Heart left ventricle (tissue), 13 donors: Measurements from ENCODE around the gene ZBTB5.

Source experiments
- POLR2A ChIP-seq, 2 donors: fragments of 450-650 bp; IDR thresholded peaks; one replicate each; pipeline ENCODE4 v1.6.1; 2017; ENCODE audit warnings: antibody characterized with exemption in 2 of 2, mild to moderate bottlenecking in 2 of 2, moderate library complexity in 2 of 2
- TF ChIP-seq, protein P1 (sequence below), 12 donors: fragments of 200-600 bp; sonication (generic) in 4 of 12; IDR thresholded peaks; one replicate each; pipeline versions ENCODE4 v1.5.0 to v1.8.0; 2018 to 2022; ENCODE audit warnings: antibody characterized with exemption in 12 of 12, mild to moderate bottlenecking in 5 of 12
- donor health status: ischemic (EF 13 %, LVEDD 7.1; RV severe dilation, severe dysfunction).
- donor health status: DM: no; HTN: yes; CAD: no.
- donor health status: DM: no; HTN: no; CAD: no.
- donor health status: ischemic (EF 25% LVEDD 6.9; RV normal size, moderate dysfunction).
- donor health status: ischemic (EF 25% LVEDD 5.7; RV mildly dilated, moderate dysfunction).
- donor health status: ischemic (EF 35%, LVEDD 5.7; RV mildly dilated, moderate dysfunction).
- donor health status: nonischemic (EF 11% LVEDD 7.7; RV severe dilation, severe dysfunction).
- donor health status: DM: yes; HTN: yes; CAD: no.
- donor health status: PGD.
- donor health status: ischemic (EF 29% LVEDD 5.4; RV normal size, mild dysfunction).
- donor health status: nonischemic (EF 23%, LVEDD 6.1; RV moderate dilation, normal function).

DNA sequence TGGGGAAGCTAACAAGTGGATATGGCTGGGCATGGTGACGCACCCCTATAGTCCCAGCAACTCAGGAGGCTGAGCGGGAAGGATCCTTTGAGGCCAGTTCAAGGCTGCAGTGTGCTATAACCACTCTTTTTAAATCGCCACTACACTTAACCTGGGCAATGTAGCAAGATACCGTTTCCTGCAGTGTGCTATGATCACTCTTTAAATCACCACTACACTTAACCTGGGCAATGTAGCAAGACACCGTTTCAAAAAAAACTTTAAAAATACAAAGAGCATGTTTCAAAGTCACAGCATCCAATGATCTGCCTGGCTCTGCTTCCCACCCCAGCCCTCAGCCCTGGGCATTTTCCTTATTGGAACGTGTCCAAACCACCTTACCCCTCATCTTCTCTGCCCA is 28.2 kb downstream of the ZBTB5 start:
- TF ChIP-seq, protein P1, sequence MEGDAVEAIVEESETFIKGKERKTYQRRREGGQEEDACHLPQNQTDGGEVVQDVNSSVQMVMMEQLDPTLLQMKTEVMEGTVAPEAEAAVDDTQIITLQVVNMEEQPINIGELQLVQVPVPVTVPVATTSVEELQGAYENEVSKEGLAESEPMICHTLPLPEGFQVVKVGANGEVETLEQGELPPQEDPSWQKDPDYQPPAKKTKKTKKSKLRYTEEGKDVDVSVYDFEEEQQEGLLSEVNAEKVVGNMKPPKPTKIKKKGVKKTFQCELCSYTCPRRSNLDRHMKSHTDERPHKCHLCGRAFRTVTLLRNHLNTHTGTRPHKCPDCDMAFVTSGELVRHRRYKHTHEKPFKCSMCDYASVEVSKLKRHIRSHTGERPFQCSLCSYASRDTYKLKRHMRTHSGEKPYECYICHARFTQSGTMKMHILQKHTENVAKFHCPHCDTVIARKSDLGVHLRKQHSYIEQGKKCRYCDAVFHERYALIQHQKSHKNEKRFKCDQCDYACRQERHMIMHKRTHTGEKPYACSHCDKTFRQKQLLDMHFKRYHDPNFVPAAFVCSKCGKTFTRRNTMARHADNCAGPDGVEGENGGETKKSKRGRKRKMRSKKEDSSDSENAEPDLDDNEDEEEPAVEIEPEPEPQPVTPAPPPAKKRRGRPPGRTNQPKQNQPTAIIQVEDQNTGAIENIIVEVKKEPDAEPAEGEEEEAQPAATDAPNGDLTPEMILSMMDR (IDR thresholded peaks at IDR 0.05) = no peak
- TF ChIP-seq POLR2A (IDR thresholded peaks at IDR 0.05) = no peak
